ENCODE results near the gene FANCC. TPM values are rescaled to one million over a fixed set of nuclear protein-coding genes. Genes with fewer than 3 reads are reported as not detected.

FANCC gene
- total and polyA plus RNA-seq, 2 of the 8 experiments (the other 6 are each of a cell fraction or from before 2014, with no cell fraction given): 7.8 to 15.2 TPM

- FAIRE-seq (no peak), DNase-seq (ENCODE audit: low read depth in 1 of 2, low spot score in 2 of 2) (no peak)
- POLR2A ChIA-PET (ENCODE audit: partially characterized antibody): no interaction called here
- Histone ChIP-seq H4K8ac (ENCODE audit: extremely low read depth, insufficient read depth, low read length) (no peak overlapping the region), H3K9ac (replicated peaks in 1 of 4; ENCODE audit: extremely low read depth in 1 of 4, low read depth in 3 of 4, low read length in 3 of 4) (no peak overlapping the region), H3K18ac (ENCODE audit: extremely low read depth, low read length) (no peak overlapping the region), H2BK15ac (ENCODE audit: low read length) (no peak overlapping the region), H3K4me2 (ENCODE audit: insufficient read depth in 1 of 2, low read depth in 2 of 2, low read length in 2 of 2) (no peak overlapping the region), H2BK12ac (ENCODE audit: low read depth, low read length) (no peak overlapping the region), H4K20me1 (replicated peaks in 1 of 2; ENCODE audit: control insufficient read depth in 1 of 2, insufficient read depth in 2 of 2, low read length in 2 of 2) (peaks cover 0 to 2% of the 10 kb centered on the region in 2 experiments), H3K36me3 (ENCODE audit: control insufficient read depth in 2 of 4, insufficient read depth in 4 of 4, low read length in 3 of 4) (no peaks in the 10 kb centered on the region; a peak in 1 of 8 replicates), H3K27ac (ENCODE audit: low read depth, low read length) (no peak overlapping the region), H3K9me3 (ENCODE audit: insufficient read depth in 2 of 2, low read depth in 1 of 2, low read length in 1 of 2) (no peaks in the 10 kb centered on the region), H3K23me2 (ENCODE audit: low read depth, low read length) (no peaks in the 10 kb centered on the region), H3K56ac (replicated peaks; ENCODE audit: insufficient read length, low read depth, low read length) (no peak overlapping the region), H2BK120ac (replicated peaks; ENCODE audit: low read depth, low read length) (no peak overlapping the region), H4K91ac (replicated peaks; ENCODE audit: insufficient read length, low read length) (no peak overlapping the region), H2BK20ac (ENCODE audit: low read length) (no peak overlapping the region), H3K79me2 (ENCODE audit: control insufficient read depth in 1 of 2, insufficient read depth in 2 of 2, low read length in 2 of 2) (no peaks in the 10 kb centered on the region), H3K23ac (ENCODE audit: insufficient read length) (no peak overlapping the region), H2BK5ac (ENCODE audit: low read depth, low read length) (no peak overlapping the region), H3K4me3 (ENCODE audit: extremely low read depth in 1 of 4, insufficient read depth in 2 of 4, low read depth in 3 of 4, low read length in 4 of 4) (no peak overlapping the region), H3K4ac (replicated peaks; ENCODE audit: insufficient read length, low read depth, low read length) (no peak overlapping the region), H3K14ac (ENCODE audit: insufficient read length) (no peak overlapping the region), H2AK5ac (ENCODE audit: low read depth, low read length) (no peak overlapping the region), H4K5ac (ENCODE audit: insufficient read length, low read depth, low read length) (no peak overlapping the region), H2AFZ (ENCODE audit: low read length) (no peak overlapping the region), H3K79me1 (ENCODE audit: low read depth, low read length) (no peaks in the 10 kb centered on the region), H3K4me1 (replicated peaks in 1 of 4; ENCODE audit: control insufficient read depth in 3 of 4, insufficient read depth in 4 of 4, low read length in 3 of 4) (no peaks in the 10 kb centered on the region; a peak in 1 of 7 replicates), H3K27me3 (replicated peaks in 1 of 4; ENCODE audit: control insufficient read depth in 3 of 4, extremely low read depth in 1 of 4, insufficient read depth in 3 of 4, low read length in 3 of 4) (no peaks in the 10 kb centered on the region)
- WGBS, 2 experiments (ENCODE audit: extremely low coverage in 1 of 2, insufficient coverage in 1 of 2, insufficient read length in 1 of 2, insufficient replicate concordance in 2 of 2, low coverage in 1 of 2, low lambda C conversion rate in 2 of 2, missing lambda C conversion rate in 1 of 2): 88% methylated on average over 7 of the region's 7 CpGs; no CpG with 5 or more reads in 1 of the 2 experiments
- CTCF ChIA-PET (ENCODE audit: partially characterized antibody): interaction anchor here (0.8 to 4.6 kb wide), 9 partner anchors 10 to 470 kb away, joined by 3 to 22 read pairs (median 3); no protein-coding TSS in a partner anchor
- TF ChIP-seq SUZ12 (IDR thresholded peaks at IDR 0.05; ENCODE audit: low read length): no peak
- no peak for TF ChIP-seq ASH2L (IDR thresholded peaks at IDR 0.05; ENCODE audit: low read length)
- TF ChIP-seq FOSL1 (IDR thresholded peaks at IDR 0.05; ENCODE audit: insufficient read depth, low read depth, low read length): no peak
- TF ChIP-seq YY1 (IDR thresholded peaks at IDR 0.05; ENCODE audit: low read depth, low read length): no peak
- no peak for TF ChIP-seq RXRA (IDR thresholded peaks at IDR 0.05; ENCODE audit: insufficient read depth, low read depth, low read length)
- TF ChIP-seq CBX5 (IDR thresholded peaks at IDR 0.05; ENCODE audit: low read depth, low read length): no peak
- TF ChIP-seq CBX8 (IDR thresholded peaks at IDR 0.05; ENCODE audit: borderline replicate concordance, low read depth, low read length): no peak
- no peak for TF ChIP-seq GTF2F1 (IDR thresholded peaks at IDR 0.05; ENCODE audit: borderline replicate concordance, low read depth, low read length)
- no peak for TF ChIP-seq RAD21 (IDR thresholded peaks at IDR 0.05 in 1 of 2, conservative IDR thresholded peaks at IDR 0.05 in 1 of 2; ENCODE audit: low read depth in 2 of 2, low read length in 2 of 2)
- TF ChIP-seq TEAD4 (IDR thresholded peaks at IDR 0.05; ENCODE audit: low read depth, low read length): no peak
- no peak for TF ChIP-seq CHD2 (IDR thresholded peaks at IDR 0.05; ENCODE audit: low read length)
- TF ChIP-seq, protein P1, sequence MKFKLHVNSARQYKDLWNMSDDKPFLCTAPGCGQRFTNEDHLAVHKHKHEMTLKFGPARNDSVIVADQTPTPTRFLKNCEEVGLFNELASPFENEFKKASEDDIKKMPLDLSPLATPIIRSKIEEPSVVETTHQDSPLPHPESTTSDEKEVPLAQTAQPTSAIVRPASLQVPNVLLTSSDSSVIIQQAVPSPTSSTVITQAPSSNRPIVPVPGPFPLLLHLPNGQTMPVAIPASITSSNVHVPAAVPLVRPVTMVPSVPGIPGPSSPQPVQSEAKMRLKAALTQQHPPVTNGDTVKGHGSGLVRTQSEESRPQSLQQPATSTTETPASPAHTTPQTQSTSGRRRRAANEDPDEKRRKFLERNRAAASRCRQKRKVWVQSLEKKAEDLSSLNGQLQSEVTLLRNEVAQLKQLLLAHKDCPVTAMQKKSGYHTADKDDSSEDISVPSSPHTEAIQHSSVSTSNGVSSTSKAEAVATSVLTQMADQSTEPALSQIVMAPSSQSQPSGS (IDR thresholded peaks at IDR 0.05; ENCODE audit: low read length): no peak
- TF ChIP-seq SP4 (IDR thresholded peaks at IDR 0.05; ENCODE audit: low read length): no peak
Measured at GRCh38 chr9:95150903-95151302, 166.6 kb downstream of the FANCC start.
